Hepatocyte (in vitro differentiated cells): ENCODE data around the gene IER5.

Experiments used
- CTCF ChIP-seq: fragments of 200-600 bp; sonication (generic); IDR thresholded peaks from 2 replicates; pipeline ENCODE4 v1.5.1; 2016; ENCODE audit warnings: antibody characterized with exemption, mild to moderate bottlenecking; ENCODE audit not compliant: poor library complexity
- EZH2 ChIP-seq: fragments of 200-600 bp; sonication (generic); IDR thresholded peaks from 2 replicates; pipeline ENCODE4 v1.6.1; 2016; ENCODE audit warnings: antibody characterized with exemption, mild to moderate bottlenecking, borderline replicate concordance

- TF ChIP-seq CTCF (no peak), EZH2 (no peak)
Measured at GRCh38 chr1:181104042-181104789, 15.7 kb downstream of the IER5 start.
